Measurements from ENCODE around the gene NCAM1. TPM values are rescaled to one million over a fixed set of nuclear protein-coding genes. Genes with fewer than 3 reads are reported as not detected.

NCAM1 gene
- total and polyA plus RNA-seq, 2 experiments from 2014 or later = 0.76 to 1.6 TPM

- Histone ChIP-seq H4K20me1 (replicated peaks; ENCODE audit: insufficient read depth) (no peaks in the 10 kb centered on the region), H3K79me2 (replicated peaks; ENCODE audit: insufficient read depth) (no peaks in the 10 kb centered on the region), H3K4me1 (ENCODE audit: insufficient read depth) (peaks cover 16% of the 10 kb centered on the region), H3K4me3 (no peak overlapping the region), H2AFZ (no peak overlapping the region), H3K27me3 (ENCODE audit: insufficient read depth) (no peaks in the 10 kb centered on the region), H3K27ac (ENCODE audit: low read depth) (no peak overlapping the region), H3K36me3 (ENCODE audit: insufficient read depth) (no peaks in the 10 kb centered on the region), H3F3A (replicated peaks; ENCODE audit: low read depth) (no peaks in the 10 kb centered on the region), H3K4me2 (no peak overlapping the region), H3K9me2 (ENCODE audit: insufficient read depth) (no peaks in the 10 kb centered on the region)
- no peak for ATAC-seq
- Mint-ChIP-seq H3K4me1 (peaks cover 12% of the 10 kb centered on the region), H3K4me3 (no peak overlapping the region), H3K27ac (no peak overlapping the region), H3K27me3 (ENCODE audit: insufficient read depth, low read depth, poor library complexity) (no peaks in the 10 kb centered on the region), H3K36me3 (ENCODE audit: low read depth) (no peaks in the 10 kb centered on the region), H3K9me3 (no peaks in the 10 kb centered on the region)
- TF ChIP-seq EZH2 (IDR thresholded peaks at IDR 0.05; ENCODE audit: low read depth, unreplicated experiment) = no peak
- TF ChIP-seq NANOG (IDR thresholded peaks at IDR 0.05; ENCODE audit: borderline replicate concordance) = no peak
- TF ChIP-seq ETS1 (IDR thresholded peaks at IDR 0.05) = no peak
- TF ChIP-seq POLR2AphosphoS5 (IDR thresholded peaks at IDR 0.05; ENCODE audit: low read depth) = no peak
- TF ChIP-seq JUNB (IDR thresholded peaks at IDR 0.05; ENCODE audit: unreplicated experiment) = no peak
- TF ChIP-seq ZNF114 (CRISPR knock-in tag; IDR thresholded peaks at IDR 0.05) = no peak
- DNase-seq (ENCODE audit: low spot score) = no peak
Observed at GRCh38 chr11:113238721-113239120, 277.5 kb downstream of the NCAM1 start.

GRCh38 chr11:113240389-113240788, 279.2 kb downstream of the NCAM1 start:
- DNase-seq (ENCODE audit: low spot score) (no peak), ATAC-seq (no peak)
- Histone ChIP-seq H3F3A (replicated peaks; ENCODE audit: low read depth) (no peaks in the 10 kb centered on the region), H3K36me3 (ENCODE audit: insufficient read depth) (no peaks in the 10 kb centered on the region), H3K4me1 (ENCODE audit: insufficient read depth) (peaks cover 17% of the 10 kb centered on the region), H2AFZ (no peak overlapping the region), H4K20me1 (replicated peaks; ENCODE audit: insufficient read depth) (no peaks in the 10 kb centered on the region), H3K9me2 (ENCODE audit: insufficient read depth) (no peaks in the 10 kb centered on the region), H3K27me3 (ENCODE audit: insufficient read depth) (no peaks in the 10 kb centered on the region), H3K79me2 (replicated peaks; ENCODE audit: insufficient read depth) (no peaks in the 10 kb centered on the region), H3K27ac (ENCODE audit: low read depth) (no peak overlapping the region), H3K4me3 (no peak overlapping the region), H3K4me2 (no peak overlapping the region)
- Mint-ChIP-seq H3K36me3 (ENCODE audit: low read depth) (no peaks in the 10 kb centered on the region), H3K4me3 (no peak overlapping the region), H3K27me3 (ENCODE audit: insufficient read depth, low read depth, poor library complexity) (no peaks in the 10 kb centered on the region), H3K4me1 (peaks cover 14% of the 10 kb centered on the region), H3K27ac (no peak overlapping the region), H3K9me3 (no peaks in the 10 kb centered on the region)
- TF ChIP-seq EZH2phosphoT487 (IDR thresholded peaks at IDR 0.05; ENCODE audit: unreplicated experiment) (no peak), STAT1 (IDR thresholded peaks at IDR 0.05; ENCODE audit: unreplicated experiment) (no peak), ZNF462 (CRISPR knock-in tag; IDR thresholded peaks at IDR 0.05) (no peak), POLR2AphosphoS5 (IDR thresholded peaks at IDR 0.05; ENCODE audit: low read depth) (no peak), EZH2 (IDR thresholded peaks at IDR 0.05; ENCODE audit: low read depth, unreplicated experiment) (no peak), JUNB (IDR thresholded peaks at IDR 0.05; ENCODE audit: unreplicated experiment) (no peak), ZNF331 (CRISPR knock-in tag; IDR thresholded peaks at IDR 0.05; ENCODE audit: low read depth) (no peak), REST (IDR thresholded peaks at IDR 0.05; ENCODE audit: unreplicated experiment) (no peak)
